Amniotic stem cell (primary cell): ENCODE results near the gene MTHFR.

Experiments
- DNase-seq: peaks from one replicate; lab custom pipeline; 2025; lab: John Stamatoyannopoulos, UW

MTHFR gene

DNA sequence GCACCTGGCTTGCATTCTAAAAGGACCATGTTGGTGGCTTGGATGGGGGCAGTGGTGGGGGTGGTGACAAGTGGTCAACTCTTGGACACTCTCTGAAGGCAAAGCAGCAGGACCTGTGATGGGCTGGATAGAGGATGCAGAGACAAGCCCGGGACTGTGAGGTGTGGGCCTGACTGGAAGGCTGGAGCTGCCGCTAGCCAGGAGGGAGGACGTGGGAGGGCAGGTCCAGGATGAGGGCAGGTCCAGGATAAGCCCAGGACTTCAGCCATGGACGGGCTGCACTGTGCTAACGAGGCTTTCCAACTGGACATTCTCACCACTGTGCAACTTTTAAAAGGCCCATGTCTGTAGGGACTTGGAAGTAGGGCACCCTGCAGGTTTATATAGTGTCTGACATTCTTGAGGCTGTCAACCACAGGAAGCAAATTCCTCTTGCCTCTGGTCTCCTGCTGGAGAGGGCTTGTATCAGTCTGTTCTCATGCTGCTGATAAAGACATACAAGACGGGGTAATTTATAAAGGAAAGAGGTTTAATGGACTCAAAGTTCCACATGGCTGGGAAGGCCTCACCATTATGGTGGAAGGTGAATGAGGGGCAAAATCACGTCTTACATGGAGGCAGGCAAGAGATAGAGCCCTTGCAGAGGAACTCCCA is 52.1 kb downstream of the MTHFR start:
- DNase-seq: no peak

- no peak for DNase-seq
These were observed 53.2 kb downstream of the MTHFR start for GRCh38 chr1:11752359-11753088.

GRCh38 chr1:11751087-11751486 is 54.7 kb downstream of the MTHFR start:
- DNase-seq: no peak

- DNase-seq: no peak
These were observed 55.8 kb downstream of the MTHFR start for GRCh38 chr1:11749996-11750395.

DNA sequence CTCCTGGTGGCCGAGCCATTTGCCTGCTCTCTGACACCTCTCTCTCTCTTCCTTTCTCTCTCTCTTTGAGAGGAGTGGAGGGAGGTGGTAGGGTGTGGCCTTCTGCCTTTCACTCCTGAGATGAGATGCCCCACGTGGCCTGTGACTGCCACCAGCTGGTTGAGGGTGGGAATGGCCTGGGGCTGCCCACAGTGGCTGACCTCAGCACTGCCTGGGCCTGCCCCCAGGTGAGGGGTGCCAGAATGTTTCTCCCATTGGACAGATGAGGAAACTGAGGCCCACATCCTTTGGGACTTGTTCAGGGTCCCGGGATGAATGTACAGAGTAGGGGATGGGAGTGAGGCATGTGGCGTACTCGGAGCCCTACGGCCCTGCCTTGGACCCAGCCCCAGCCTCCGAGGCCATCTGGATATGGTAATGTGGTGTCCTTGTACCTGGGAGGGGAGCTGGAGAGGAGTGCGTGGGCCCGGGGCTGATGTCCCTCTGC is 56.5 kb downstream of the MTHFR start:
- DNase-seq: no peak

DNA sequence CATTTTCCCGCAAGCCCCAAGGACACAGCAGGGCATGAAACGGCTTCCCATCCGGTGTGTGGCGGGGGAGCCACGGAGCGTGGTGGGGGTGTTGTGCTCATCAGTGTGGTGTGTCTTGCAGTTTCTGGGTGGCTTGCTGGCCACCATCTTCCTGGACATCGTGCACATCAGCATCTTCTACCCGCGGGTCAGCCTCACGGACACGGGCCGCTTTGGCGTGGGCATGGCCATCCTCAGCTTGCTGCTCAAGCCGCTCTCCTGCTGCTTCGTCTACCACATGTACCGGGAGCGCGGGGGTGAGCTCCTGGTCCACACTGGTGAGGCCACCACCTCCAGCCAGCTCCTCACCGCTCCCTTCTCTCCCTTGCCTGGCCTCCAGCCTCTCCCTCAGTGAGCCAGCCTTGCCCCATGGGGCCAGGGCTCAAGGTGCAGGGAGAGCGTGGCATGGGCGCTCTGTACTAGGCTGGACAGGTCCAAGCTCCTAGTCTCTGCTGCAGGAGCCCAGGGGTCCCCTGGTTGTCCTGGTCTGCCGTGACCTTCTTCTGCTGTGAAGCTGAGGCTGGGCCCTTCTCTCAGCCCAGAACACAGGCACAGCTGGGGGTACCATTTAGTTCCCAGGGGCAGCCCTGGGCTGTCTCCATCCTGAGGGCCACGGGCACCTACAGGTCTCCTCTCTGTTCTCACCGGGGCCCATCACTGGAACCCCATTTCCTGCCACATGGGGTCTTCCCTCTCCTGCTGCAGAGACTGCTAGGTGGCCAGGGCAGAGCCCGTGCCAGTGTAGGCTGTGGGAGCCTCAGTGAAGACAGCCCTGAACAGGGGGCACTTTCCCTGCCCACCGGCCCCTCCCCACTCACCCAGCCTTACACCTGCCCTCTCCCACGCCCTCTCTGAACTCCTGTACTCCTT is 57.2 kb downstream of the MTHFR start:
- DNase-seq: no peak

GRCh38 chr1:11746795-11747487 is 58.8 kb downstream of the MTHFR start:
- no peak for DNase-seq

GRCh38 chr1:11746092-11746491 is 59.7 kb downstream of the MTHFR start:
- no peak for DNase-seq

GRCh38 chr1:11744287-11744686 is 61.5 kb downstream of the MTHFR start:
- DNase-seq: no peak

- DNase-seq: no peak
These were observed 63.7 kb downstream of the MTHFR start for GRCh38 chr1:11741919-11742558.

DNA sequence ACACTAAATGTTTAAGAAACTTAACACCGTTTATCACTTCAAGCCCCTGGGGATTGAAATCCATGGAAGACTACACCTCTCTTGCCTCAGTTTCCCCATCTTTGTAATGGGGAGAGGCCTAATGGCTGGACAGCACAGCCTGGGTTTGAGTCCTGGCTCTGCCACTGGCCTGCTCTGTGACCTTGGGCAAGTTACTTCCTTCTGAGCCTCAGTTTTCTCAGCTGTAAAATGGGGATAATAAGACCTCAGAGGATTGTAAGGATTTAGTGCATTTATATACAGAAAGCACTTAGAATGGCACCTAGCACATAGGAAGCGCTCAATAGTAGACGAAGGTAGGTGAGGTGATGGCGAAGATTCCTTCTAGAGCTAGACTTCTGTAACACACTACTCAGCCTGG is 64.3 kb downstream of the MTHFR start:
- no peak for DNase-seq

GRCh38 chr1:11740258-11741192 is 65.2 kb downstream of the MTHFR start:
- no peak for DNase-seq

- no peak for DNase-seq
These were observed 67.0 kb downstream of the MTHFR start for GRCh38 chr1:11738783-11739182.

GRCh38 chr1:11738096-11738495 is 67.7 kb downstream of the MTHFR start:
- no peak for DNase-seq

GRCh38 chr1:11736746-11737639 is 68.8 kb downstream of the MTHFR start:
- DNase-seq: no peak

GRCh38 chr1:11735854-11736745 is 69.7 kb downstream of the MTHFR start, which contains the start of gene AGTRAP:
TSS of gene AGTRAP (plus strand) at chr1:11736136. CDS start at chr1:11736209, 73 bp downstream.
- DNase-seq: peak; percentile 82
